GM12865 (cell line): ENCODE measurements around the gene LMCD1.

ENCODE experiments used
- DNase-seq: peaks from one replicate; pipeline ENCODE4 v3.0.0; 2010; ENCODE audit warnings: low read depth
- H3K4me3 ChIP-seq: 2 replicates; pipeline ENCODE4 v1.5.1; 2011; ENCODE audit warnings: mild to moderate bottlenecking, low read depth, low read length, control low read depth
- CTCF ChIP-seq: IDR thresholded peaks from 2 replicates; pipeline ENCODE4 v1.5.1; 2011; ENCODE audit warnings: low read length, control low read depth, low read depth, inconsistent platforms; ENCODE audit not compliant: insufficient read depth; ENCODE audit errors: missing control alignments

Gene LMCD1

GRCh38 chr3:8458238-8458661, 43.4 kb upstream of the LMCD1 start:
- H3K4me3 ChIP-seq, result no peak overlapping the region
- no peak for DNase-seq
- TF ChIP-seq CTCF, result no peak

GRCh38 chr3:8458711-8459110, 42.9 kb upstream of the LMCD1 start:
- DNase-seq, result no peak
- TF ChIP-seq CTCF, result no peak
- no peak overlapping the region for H3K4me3 ChIP-seq

- TF ChIP-seq CTCF, result no peak
- no peak for DNase-seq
- no peak overlapping the region for H3K4me3 ChIP-seq
Measured at GRCh38 chr3:8460050-8460708, 41.4 kb upstream of the LMCD1 start.

GRCh38 chr3:8460815-8461456, 40.7 kb upstream of the LMCD1 start:
- DNase-seq, result no peak
- TF ChIP-seq CTCF, result no peak

GRCh38 chr3:8464668-8465067, 37.0 kb upstream of the LMCD1 start:
- no peak for DNase-seq

More at GRCh38 chr3:8460815-8461456, 40.7 kb upstream of the LMCD1 start:
- H3K4me3 ChIP-seq, result no peak overlapping the region

GRCh38 chr3:8466526-8466925, 35.1 kb upstream of the LMCD1 start:
- TF ChIP-seq CTCF, result no peak
- H3K4me3 ChIP-seq, result no peak overlapping the region
- no peak for DNase-seq

More at GRCh38 chr3:8464668-8465067, 37.0 kb upstream of the LMCD1 start:
- TF ChIP-seq CTCF, result no peak
- no peak overlapping the region for H3K4me3 ChIP-seq

GRCh38 chr3:8470801-8471200, 30.8 kb upstream of the LMCD1 start:
- no peak overlapping the region for H3K4me3 ChIP-seq
- no peak for TF ChIP-seq CTCF
- no peak for DNase-seq
